ENCODE results near the gene GABRD. TPM values are rescaled to one million over a fixed set of nuclear protein-coding genes. Genes with fewer than 3 reads are reported as not detected.
A peak's percentile ranks its signal among the peaks of the same experiment; 100 is the strongest.

Gene GABRD
- total and polyA plus RNA-seq, 2 of the 13 experiments (the other 11 are each of a cell fraction or from before 2014, with no cell fraction given) = not detected

DNA sequence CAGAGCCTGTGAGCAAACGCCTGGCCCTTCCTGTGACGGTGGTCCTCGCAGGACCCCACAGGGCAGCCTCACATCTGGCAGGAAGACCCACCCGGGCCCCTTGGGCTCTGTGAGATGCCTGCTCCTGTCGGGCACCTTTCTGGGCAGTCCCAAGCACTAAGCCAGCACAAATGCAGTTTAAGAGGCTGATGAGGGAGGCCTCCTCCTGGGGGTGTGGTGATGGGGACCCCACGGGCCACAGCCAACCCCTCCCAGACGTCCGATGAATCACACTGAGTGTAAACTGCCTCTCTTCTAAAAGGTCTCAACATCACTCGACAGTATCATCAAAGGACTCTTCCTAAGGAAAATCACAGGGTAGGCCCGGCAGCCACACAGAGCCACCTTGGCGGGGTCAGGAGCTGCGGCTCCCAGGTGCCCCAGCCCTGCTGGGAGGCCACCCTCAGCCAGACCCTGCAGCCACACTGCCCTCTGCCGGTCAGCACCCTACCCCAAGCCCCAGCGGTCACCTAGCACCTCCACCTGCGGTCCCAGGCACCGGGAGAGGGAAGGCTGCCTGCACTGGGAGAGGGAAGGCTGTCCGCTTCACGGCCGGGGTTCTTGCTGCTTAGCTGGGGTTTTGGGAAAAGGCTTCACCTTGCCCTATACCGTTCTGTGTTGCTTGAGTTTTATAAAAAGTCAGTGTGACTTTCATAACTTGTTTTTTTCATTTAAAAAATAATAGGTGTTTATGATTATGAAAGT is 27.2 kb downstream of the GABRD start (continued):
- peak; percentile 35; the same call in 1 of the 2 replicates for TF ChIP-seq ELF3 (CRISPR knock-in tag; IDR thresholded peaks at IDR 0.05)
- no peak for TF ChIP-seq KIAA2018 (CRISPR knock-in tag; IDR thresholded peaks at IDR 0.05; ENCODE audit: borderline replicate concordance)
- TF ChIP-seq, protein P1, sequence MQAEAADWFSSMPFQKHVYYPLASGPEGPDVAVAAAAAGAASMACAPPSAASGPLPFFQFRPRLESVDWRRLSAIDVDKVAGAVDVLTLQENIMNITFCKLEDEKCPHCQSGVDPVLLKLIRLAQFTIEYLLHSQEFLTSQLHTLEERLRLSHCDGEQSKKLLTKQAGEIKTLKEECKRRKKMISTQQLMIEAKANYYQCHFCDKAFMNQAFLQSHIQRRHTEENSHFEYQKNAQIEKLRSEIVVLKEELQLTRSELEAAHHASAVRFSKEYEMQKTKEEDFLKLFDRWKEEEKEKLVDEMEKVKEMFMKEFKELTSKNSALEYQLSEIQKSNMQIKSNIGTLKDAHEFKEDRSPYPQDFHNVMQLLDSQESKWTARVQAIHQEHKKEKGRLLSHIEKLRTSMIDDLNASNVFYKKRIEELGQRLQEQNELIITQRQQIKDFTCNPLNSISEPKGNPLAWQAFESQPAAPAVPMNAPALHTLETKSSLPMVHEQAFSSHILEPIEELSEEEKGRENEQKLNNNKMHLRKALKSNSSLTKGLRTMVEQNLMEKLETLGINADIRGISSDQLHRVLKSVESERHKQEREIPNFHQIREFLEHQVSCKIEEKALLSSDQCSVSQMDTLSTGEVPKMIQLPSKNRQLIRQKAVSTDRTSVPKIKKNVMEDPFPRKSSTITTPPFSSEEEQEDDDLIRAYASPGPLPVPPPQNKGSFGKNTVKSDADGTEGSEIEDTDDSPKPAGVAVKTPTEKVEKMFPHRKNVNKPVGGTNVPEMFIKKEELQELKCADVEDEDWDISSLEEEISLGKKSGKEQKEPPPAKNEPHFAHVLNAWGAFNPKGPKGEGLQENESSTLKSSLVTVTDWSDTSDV (CRISPR knock-in tag; IDR thresholded peaks at IDR 0.05) = no peak
- TF ChIP-seq ZBTB33 (CRISPR knock-in tag; IDR thresholded peaks at IDR 0.05) = peak; percentile 68; the same call in 1 of the 2 replicates
- TF ChIP-seq REPIN1 (CRISPR knock-in tag; IDR thresholded peaks at IDR 0.05; ENCODE audit: borderline replicate concordance, low read depth) = peak; percentile 47; the same call in 1 of the 2 replicates
- 0 out of 2 replicates have a peak, but pooled peaks have one; percentile 47 for TF ChIP-seq ZSCAN25 (CRISPR knock-in tag; IDR thresholded peaks at IDR 0.05)
- peak; percentile 21; the same call in 1 of the 2 replicates for TF ChIP-seq MEF2D (CRISPR knock-in tag; IDR thresholded peaks at IDR 0.05)
- TF ChIP-seq ZNF441 (CRISPR knock-in tag; IDR thresholded peaks at IDR 0.05; ENCODE audit: borderline replicate concordance) = no peak
- TF ChIP-seq KLF6 (CRISPR knock-in tag; IDR thresholded peaks at IDR 0.05) = 0 out of 2 replicates have a peak, but pooled peaks have one; percentile 51
- TF ChIP-seq NFIB (CRISPR knock-in tag; IDR thresholded peaks at IDR 0.05; ENCODE audit: borderline replicate concordance) = no peak
- TF ChIP-seq ZNF883 (CRISPR knock-in tag; IDR thresholded peaks at IDR 0.05; ENCODE audit: not compliant biosample characterization) = no peak
- peak; percentile 82 for TF ChIP-seq SAP130 (CRISPR knock-in tag; IDR thresholded peaks at IDR 0.05; ENCODE audit: low read depth)
- TF ChIP-seq, protein P2, sequence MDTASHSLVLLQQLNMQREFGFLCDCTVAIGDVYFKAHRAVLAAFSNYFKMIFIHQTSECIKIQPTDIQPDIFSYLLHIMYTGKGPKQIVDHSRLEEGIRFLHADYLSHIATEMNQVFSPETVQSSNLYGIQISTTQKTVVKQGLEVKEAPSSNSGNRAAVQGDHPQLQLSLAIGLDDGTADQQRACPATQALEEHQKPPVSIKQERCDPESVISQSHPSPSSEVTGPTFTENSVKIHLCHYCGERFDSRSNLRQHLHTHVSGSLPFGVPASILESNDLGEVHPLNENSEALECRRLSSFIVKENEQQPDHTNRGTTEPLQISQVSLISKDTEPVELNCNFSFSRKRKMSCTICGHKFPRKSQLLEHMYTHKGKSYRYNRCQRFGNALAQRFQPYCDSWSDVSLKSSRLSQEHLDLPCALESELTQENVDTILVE (CRISPR knock-in tag; IDR thresholded peaks at IDR 0.05) = peak; percentile 30; the same call in 1 of the 2 replicates
- peak; percentile 47 for TF ChIP-seq YY1 (IDR thresholded peaks at IDR 0.05; ENCODE audit: insufficient read depth, insufficient replicate concordance, low read depth, low read length)

Measured in HepG2 (cell line).